NCI-H1436 (cell line): ENCODE measurements around the gene FADS1.

ENCODE experiments used
- DNase-seq: peaks from one replicate; lab custom pipeline; 2025; lab: John Stamatoyannopoulos, UW

FADS1 gene

DNA sequence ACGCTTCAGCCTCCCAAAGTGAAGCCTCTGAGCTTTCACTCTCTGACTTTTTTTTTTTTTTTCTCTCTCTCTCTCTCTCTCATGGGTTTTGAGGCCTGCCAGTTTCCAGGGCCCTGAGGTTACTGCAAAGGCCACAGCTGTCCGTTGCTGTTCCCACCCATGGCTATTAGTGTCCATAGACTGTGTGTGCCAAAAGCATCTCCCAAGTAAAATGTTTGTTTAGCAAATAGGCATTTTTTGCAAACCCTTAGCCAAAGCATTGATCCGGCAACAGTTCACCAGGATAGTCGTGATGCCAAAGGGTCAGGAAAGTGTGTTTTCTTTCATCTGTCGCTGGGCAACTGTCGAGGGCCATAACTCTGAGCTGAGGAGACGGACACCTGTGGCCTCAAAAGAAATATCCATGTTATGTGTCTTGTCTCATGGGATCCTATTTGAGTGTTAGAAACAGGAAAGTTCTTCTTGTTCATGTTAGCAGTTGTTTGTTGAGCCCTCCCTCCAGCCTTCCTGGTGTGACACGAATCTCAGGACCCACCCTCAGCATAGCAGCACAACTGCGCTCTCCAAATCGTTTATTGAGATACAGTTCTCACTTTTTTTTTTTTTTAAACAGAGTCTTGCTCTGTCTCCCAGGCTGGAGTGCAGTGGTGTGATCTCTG lies 29.7 kb upstream of the FADS1 start:
- no peak for DNase-seq

- DNase-seq: no peak
Measured at GRCh38 chr11:61844909-61845565, 28.2 kb upstream of the FADS1 start.

DNA sequence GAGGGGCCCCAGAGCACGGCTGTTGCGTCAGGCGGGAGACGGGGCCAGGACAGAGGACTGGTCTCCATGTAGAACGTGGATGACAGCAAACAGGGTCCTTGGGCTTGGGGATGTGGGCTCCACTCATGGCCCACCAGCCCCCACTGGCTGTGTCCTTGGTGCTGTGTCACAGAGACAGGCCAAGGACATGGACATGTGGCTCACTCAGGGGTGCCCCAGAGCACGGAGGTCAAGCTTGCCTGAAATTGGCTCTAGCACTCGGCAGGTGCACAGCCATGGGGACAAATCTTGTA lies 25.7 kb upstream of the FADS1 start:
- no peak for DNase-seq

DNA sequence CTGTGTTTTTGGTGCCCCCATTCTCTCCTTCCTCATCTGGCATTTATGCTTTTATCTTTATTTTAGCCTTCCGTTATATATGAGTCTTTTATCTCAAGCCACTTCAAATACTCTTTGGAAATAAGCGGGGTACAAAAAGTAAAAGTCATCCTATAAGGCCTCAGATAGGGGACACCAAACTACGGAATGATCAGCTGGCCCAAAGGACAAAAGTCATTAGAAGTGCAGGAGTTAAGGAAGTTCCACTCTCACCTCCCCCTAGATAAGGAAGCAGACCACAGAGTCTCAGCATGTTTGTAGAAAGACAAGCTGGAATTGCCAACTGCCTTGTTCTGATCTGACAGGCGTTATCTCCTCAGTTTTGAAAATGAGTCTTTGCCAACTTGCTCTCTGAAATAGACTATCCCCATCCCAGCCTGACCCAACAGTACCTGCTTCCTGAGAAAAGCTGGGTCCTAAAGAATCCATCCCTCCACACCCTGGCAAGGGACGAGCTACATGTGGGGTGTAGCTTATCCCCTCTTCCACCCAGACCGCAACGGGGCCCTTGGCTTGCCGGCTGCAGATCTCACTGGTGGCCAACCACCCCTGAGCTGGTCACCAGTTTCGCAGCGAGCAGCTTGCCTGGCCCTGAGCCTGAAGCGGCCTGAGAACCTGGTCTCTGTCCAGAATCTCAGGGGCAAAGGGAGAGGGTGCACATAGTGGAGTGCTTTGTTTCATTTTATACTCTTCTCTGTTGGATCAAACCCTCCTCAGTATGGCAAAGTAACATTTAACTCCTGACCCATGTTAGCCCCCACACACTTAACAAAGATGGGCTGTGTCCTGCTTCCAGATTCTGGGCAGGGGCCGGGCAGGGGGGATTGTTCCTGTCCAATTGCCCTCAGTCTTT lies 25.1 kb upstream of the FADS1 start:
- DNase-seq: no peak

DNA sequence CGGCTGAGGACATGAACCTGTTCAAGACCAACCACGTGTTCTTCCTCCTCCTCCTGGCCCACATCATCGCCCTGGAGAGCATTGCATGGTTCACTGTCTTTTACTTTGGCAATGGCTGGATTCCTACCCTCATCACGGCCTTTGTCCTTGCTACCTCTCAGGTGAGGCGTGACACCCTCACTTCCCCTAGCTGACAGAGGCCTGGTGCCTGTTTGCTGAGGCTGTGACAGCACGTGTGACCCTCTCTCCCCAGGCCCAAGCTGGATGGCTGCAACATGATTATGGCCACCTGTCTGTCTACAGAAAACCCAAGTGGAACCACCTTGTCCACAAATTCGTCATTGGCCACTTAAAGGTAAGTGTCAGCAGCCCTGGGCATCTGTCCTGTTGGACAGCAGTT lies 23.6 kb upstream of the FADS1 start:
- no peak for DNase-seq

- DNase-seq: no peak
Measured at GRCh38 chr11:61839742-61840141, 22.9 kb upstream of the FADS1 start.

GRCh38 chr11:61838921-61839320 lies 22.1 kb upstream of the FADS1 start:
- DNase-seq: no peak

- no peak for DNase-seq
Measured at GRCh38 chr11:61838501-61838900, 21.7 kb upstream of the FADS1 start.

- no peak for DNase-seq
Measured at GRCh38 chr11:61837411-61838005, 20.7 kb upstream of the FADS1 start.

GRCh38 chr11:61836193-61836592 lies 19.4 kb upstream of the FADS1 start:
- DNase-seq: no peak

DNA sequence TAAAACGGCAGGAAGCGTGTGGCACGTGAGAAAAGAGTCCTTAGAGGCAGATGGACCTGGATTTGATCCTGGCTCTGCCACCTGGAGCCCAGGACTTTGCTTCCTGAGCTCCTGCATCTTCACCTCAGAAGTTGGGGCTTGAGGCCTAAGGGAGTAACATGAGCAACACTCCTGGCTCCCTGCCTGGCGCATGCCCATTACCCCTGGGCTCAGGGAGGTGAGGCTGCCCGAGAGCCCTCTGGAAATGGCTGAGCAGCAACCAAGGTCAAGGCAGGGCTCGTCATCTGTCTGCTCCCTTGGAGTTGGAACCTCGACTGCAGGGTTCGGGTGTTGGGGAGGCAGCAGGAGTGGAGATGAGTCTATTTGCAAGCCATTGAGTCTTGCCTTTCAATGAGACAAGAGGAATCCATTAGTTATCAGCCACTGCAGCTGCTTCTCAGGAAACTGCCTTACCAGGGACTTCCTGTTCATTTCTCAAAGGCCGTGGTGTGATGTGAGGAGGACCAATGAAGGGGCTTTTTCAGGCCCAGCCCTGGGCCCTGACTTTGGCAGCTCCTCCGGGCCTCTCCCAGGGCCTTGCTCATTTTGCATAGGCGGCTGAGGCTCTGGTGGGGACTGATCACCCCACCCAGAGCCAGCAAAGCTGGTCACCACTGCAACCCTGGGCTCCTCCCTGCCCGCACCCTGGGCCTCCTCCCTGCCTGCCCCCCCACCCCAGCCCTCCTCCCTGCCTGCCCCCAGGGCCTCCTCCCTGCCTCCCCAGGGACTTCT lies 17.7 kb upstream of the FADS1 start:
- peak; percentile 88 for DNase-seq

GRCh38 chr11:61833926-61834277 lies 17.1 kb upstream of the FADS1 start:
- DNase-seq: no peak

GRCh38 chr11:61833471-61833870 lies 16.7 kb upstream of the FADS1 start:
- DNase-seq: peak; percentile 66

- peak; percentile 9 for DNase-seq
Measured at GRCh38 chr11:61832754-61833153, 16.0 kb upstream of the FADS1 start.

DNA sequence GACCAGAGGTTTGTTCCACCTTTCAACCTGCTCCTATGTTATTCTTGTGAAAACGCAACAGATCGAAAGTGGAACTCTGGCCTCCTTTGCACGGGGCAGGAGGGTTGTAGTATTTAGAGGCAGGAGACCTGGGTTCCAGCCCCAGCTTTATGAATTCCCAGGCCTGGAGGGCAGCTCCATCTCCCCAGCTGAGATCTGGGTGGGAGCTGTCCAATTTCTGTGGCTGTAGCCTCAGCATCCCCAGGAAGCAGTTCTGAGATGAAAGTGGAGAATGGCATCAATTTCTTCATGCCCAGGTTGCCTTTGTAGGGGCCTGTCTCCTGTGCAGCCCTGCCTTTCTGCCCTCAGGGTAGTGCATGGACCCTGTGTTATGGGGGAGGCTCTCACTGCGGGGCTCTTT lies 15.4 kb upstream of the FADS1 start:
- no peak for DNase-seq

DNA sequence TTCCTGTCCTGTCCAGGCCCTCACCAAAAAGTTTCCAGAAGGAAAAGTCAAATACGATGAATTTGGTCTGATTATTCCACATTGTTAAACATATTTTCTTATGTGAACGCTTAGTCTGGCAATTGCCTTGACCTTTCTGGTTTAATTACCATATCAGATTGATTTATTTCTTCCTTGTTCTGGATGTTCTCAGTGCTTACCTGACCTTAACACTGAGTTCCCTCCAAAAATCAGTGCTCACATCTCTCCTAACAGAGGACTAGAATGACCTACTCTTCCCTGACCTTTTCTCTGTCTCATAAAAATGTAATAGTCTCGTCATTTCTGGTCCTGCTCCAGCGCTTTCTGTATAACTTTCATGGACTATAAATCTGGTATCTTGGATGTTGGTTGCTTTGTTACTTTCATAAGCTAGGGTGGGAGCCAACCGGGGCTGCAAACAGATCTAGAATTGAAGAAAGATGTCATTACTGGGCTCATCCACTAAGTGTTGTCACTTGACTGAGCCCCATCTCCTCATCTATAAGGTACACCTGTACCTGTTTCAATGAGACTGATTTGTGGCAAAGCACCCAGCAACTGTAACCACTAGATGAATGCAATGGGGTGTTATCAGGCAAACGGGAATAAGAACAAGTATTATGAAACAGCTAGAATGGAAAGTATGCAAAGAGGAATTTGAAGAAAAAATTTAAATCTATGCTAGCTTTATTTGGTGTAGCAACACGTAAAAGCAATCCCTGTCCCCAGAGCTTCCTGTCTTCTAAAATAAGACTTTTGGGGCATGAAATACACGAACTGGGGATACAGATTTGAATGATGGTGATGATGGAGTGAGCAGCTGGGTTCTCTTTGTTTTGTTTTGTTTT lies 13.7 kb upstream of the FADS1 start:
- no peak for DNase-seq

DNA sequence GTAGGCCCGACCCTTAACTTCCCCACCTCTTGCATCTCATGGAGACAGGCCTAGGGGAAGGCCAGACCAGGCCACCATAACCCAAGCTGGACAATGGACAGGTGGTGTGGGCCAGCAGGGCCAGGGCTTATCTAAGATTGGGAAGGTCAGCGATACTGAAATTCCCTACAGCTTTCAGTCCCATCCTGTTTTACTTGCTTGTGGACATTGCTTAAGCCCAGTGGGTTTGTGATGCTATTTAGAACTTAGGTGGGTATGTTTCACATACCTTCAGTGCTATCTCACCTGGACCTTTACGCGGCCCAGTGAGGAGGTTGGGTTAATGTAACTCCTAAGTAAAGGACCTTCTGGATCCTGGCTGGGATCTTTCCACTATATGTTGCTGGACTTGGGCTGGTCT lies 13.0 kb upstream of the FADS1 start:
- no peak for DNase-seq

DNA sequence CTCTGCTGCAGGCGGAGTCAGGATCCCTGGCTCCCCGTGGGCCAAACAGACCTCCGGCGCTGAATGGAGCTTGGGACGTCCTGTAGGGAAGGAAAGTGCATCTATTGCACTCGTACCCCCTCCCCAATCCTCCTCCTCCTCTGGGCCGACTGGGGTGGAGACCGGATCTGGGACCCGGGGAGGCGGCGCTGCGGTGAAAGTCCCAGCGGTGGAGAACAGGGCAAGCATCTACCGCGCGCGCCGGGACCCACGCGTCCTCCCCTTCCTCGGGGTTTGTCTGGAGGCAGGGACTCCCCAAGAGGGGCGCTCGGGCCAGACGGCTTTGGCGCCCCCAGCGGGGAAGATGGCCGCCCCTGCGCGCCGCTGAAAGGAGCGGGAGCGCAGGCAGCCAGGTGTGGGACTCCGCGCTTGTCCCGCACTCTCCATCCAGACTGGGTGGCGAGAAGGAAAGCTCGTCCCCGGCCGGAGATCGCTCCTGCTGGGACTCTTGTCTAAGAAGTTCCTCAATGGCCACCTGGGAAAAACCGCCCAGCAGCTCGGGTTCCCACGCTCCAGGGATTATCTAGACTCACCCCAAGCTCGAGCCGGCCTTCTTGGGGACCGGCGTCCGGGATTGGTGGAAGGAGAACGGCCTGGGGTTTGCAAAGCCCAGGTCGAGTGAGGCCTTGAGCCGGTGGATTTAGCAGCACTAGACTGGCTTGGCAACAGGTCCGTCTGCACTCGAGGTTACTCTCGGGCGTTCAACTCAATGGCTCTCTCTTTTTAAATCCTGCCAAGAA lies 12.0 kb upstream of the FADS1 start:
- DNase-seq: peak; percentile 51

DNA sequence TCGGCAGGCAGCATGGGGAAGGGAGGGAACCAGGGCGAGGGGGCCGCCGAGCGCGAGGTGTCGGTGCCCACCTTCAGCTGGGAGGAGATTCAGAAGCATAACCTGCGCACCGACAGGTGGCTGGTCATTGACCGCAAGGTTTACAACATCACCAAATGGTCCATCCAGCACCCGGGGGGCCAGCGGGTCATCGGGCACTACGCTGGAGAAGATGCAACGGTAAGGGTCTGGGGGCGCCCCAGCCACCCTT lies 11.5 kb upstream of the FADS1 start:
- DNase-seq: no peak

- DNase-seq: peak; percentile 95
Measured at GRCh38 chr11:61827571-61828378, 11.0 kb upstream of the FADS1 start, which contains the start of gene FADS2. TSS of gene FADS2 (plus strand) at chr11:61828300. CDS start at chr11:61828391, 91 bp downstream.
